Measurements from ENCODE around the gene DCAKD.

Gene DCAKD

DNA sequence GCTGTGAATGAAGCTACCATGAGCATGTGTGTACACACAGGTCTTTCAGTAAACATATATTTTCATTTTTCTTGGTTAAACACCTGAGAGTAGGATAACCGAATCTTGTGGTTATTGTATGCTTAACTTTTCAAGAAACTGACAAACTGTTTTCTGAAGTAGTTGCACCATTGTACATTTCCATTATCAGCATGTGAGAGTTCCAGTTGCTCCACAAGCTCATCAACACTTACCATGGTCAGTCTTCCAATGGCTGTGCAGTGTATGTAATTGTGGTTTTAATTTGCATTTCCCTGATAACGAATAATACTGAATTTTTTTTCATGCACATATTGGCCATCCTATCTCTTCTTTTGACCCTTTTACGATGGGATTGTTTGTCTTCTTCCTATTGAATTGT lies 52.0 kb downstream of the DCAKD start:
- DNase-seq (ENCODE audit: low read depth) = no peak

DNA sequence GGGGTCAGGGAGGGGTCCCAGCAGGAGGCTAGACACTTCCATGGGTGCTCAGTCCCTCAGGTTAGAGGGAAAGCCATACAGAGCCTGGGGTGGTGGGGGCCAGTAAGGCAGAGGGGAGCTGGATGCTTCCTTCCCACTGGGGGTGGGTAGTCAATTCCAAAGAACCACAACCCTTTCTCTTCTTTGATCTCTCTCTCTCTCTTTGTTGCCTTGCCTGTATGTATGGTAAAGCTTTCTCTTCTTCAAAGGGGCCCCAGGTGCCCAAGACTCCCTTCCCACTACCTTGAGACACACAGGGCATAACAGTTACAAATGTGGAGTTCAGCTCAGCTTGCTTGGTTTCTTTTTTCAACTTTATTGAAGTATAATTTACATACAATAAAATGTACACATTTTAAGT lies 52.8 kb downstream of the DCAKD start:
- no peak for DNase-seq (ENCODE audit: low read depth)

DNA sequence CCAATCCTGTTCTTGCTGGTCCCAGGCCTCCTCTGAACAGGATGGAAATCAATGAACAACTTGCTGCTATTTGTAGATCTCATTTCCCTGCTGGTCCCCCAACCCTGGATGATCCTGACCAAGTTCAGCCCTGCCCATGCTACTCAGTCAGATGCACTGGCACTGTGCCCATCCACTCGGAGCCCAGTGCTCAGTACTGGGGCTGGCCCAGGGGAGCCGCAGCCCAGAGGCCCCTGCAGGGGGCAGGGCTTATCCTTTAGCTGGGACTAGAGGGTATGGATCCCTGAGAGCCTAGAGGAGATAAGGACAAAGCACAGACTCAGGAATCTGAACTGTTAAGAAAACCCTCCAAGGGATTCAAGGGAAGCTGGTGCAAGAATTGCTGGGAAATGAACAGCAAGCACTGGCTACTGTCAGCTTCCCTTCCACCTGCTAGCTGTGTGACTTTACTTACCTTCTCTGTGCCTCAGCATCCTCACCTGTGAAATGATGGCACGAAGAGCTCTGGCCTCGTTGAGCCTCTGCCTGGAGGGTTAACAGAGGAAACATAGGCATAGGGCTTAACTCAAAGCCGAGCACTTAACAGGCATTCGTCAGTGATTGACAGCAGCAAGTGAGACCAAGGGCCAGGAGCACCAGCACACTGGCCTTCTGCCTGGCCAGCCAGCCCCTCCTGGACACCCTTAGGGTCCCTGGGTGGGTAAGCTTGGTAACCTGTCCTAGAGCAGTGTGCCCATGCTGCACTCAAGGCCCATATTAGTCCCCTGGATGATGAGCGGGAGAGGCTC lies 53.5 kb downstream of the DCAKD start:
- DNase-seq (ENCODE audit: low read depth) = no peak

- DNase-seq (ENCODE audit: low read depth) = no peak
These were observed 55.1 kb downstream of the DCAKD start for GRCh38 chr17:44996304-44996703.

DNA sequence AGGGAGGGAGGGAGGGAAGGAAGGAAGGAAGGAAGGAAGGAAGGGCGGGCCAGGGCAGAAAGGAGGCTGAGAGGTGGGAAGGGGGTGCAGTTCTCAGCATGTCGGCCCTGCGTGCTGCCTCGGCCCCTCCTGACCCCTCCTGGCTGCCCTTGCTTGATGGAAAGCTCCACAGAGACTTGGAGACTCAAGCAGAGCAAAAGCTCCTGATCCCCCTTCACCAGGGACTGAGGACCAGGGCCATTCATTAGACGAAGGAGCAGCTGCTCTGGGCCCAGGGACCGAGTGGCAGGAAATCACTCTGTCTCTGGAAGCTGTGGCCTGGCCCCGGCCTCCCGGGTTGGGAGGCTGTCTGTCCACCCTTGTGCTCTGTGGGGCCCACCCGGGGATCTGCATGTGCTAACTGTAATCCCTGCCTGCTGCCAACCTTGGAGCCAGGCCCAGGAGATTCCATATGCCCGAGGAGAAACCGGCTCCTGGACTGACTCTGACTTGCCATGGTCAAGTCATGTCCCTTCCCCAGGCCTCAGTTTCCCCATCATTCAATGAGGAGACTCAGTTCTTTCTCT lies 55.9 kb downstream of the DCAKD start:
- DNase-seq (ENCODE audit: low read depth) = no peak

- no peak for DNase-seq (ENCODE audit: low read depth)
These were observed 59.0 kb downstream of the DCAKD start for GRCh38 chr17:44992242-44992939.

- no peak for DNase-seq (ENCODE audit: low read depth)
These were observed 60.4 kb downstream of the DCAKD start for GRCh38 chr17:44990994-44991393.

DNA sequence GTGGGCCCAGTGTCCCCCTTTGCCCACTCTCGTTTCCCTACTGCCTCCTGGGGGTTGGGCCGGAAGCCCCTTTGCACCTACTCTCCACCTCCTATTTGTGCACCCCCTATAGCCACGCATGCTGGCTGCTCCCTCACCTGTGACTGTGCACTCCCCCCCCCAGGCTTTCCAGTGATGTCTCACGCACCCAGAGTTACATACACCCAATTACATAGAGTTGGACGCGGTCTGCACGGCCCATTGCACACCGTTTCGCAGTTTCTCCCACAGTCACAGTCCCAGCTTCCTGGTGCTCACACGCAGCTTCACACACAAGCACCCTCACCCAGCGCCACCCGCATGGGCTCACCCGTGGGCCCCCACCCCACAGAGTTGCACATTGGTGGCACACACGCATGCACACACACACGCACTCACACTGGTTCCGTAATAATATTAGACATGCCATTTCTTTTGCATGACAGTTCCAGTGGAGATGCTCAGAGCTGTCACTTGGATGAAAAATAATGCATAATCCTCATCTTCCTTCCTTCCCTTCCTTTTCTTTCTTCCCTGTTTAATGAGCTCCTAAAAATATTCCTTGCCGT lies 61.8 kb downstream of the DCAKD start:
- DNase-seq (ENCODE audit: low read depth) = no peak

GRCh38 chr17:44988044-44988942 lies 63.1 kb downstream of the DCAKD start:
- DNase-seq (ENCODE audit: low read depth) = no peak

GRCh38 chr17:44983563-44983962 lies 67.9 kb downstream of the DCAKD start:
- DNase-seq (ENCODE audit: low read depth) = no peak

DNA sequence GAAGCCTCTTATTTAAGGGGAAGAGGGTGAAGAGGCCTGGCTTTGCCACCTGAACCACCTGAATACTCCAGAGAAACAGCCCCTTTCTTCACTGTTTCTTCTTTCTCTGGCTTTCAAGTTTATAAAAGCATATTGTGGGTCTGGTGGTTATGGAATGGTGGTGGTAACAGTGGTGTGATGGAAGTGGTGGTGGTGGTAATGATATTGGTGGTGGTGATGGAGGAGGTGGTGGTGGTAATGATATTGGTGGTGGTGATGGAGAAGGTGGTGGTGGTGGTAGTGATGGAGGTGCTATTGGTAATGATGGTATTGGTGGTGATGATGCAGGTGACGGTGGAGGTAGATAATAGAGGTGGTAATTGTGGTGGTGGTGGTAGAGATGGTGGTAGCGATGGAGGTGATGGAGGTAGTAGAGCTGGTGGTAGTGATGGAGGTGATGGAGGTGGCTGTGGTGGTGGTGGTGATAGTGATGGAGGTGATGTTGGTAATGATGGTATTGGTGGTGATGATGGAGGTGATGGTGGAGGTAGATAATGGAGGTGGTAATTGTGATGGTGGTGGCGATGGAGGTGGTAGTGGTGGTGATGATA lies 69.2 kb downstream of the DCAKD start:
- DNase-seq (ENCODE audit: low read depth) = no peak

DNA sequence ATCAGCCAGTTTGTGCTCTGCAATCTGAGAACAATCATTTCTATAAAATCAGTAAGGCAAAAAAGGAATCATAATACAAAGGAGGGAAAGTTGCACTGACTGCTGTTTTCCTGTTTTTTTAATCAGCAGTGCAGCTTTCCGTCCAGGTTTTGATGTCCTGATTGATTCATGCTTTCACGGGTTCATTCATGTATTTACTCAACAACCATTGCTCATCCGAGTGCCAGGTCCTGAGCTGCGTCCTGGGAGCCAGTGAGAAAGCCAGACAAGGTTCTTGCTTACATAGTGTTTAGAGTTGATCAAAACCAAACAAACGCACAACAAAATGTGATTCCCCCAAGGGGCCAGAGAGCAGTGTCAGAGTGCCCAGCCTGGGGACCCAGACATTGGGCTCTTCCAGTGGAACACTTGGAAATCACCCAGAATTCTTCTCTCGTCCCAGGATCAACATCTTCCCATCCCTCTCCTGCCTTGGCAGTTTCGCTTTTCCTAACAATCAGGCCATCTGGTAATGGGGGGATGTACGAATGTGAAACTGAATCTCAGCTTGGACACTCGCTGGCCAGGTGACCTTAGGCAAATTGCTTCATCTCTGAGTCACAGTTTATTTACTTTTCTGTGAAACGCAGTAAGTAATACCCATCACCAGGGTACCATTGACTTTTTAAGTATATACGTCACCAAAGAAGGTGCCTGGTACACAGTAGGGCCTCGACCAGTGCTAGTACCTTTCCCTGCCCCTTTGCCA lies 70.0 kb downstream of the DCAKD start:
- DNase-seq (ENCODE audit: low read depth) = no peak

DNA sequence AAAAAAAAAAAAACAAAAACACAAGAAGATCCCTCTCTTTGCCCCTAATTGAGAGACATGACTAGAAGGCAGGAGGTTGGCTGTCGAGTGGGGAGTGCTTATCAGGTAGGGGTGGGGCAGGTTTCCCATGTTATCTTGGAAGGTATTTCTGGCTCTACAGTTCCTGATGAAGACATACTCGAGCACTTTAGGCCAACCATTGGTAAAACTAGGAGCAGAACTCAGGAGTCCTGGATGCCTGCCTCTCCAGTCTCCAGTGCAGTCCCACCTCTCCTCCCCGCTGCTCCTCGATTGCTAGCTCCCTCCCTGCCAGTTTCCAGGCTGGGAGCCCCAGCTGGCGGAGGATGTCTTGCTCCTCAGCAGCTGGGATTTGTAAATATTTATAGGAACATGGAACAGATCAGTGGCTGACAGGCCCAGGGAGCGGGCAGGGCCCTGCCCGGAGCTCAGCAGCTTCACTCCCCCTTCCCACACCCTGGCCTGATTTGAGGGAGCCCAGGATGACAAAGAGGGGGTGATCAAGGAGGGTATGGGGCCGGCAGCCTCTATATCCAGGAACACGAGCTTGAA lies 71.9 kb downstream of the DCAKD start:
- no peak for DNase-seq (ENCODE audit: low read depth)

GRCh38 chr17:44978807-44979206 lies 72.6 kb downstream of the DCAKD start:
- DNase-seq (ENCODE audit: low read depth) = no peak

DNA sequence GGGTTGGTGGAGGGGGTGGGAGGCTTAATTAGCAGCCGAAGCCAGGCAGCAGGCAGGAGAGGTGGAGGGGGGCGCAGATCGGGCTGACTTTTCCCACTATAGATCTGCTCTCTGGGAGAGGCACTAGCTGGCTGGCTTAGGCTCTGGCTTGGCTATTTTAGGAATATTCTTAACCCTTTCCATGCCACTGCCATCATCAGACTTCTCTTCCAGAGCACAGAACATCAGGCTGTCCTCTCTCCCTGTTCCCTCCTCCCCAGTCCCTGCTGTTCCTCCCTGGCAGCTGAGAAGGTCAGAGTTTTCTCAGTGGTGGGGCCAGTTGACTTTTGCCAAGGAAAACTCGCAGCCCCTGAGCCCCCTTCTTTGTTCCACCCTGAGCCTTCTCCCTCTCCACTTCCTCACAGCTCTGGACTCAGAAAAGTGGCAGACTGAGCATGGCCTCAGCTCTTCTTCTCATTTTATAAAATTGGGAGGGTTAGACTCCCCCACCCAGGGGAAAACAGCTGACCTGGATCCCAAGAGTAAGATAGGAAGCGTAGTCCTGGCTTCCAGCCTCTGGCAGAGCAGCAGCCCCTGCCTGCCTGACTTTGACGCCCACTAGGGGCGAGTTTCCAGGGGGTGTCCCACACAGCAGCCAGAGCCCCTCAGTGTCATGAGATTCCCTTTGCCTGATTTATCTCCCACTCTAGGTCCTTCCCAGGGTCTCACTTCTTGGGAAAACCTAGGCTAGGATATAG lies 73.5 kb downstream of the DCAKD start:
- no peak for DNase-seq (ENCODE audit: low read depth)

DNA sequence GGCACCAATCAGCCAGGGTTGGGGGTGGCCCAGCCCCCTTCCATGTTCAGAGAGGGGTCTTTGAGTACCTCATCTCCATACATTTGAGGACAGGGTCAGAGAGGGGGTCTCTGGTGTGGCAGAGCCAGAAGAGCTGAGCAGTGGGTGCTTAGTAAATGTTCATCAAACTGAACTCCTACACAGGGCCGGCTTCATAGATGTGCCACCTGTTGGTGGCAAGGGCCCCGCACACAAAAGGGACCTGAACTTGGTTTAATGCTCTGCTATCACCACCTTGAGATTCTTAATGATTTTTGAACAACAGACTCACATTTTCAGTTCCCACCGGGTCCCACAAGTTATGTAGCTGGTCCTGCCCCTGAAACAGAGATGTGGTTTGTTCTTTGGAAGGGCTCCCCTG lies 74.4 kb downstream of the DCAKD start:
- no peak for DNase-seq (ENCODE audit: low read depth)

- DNase-seq (ENCODE audit: low read depth) = no peak
These were observed 75.2 kb downstream of the DCAKD start for GRCh38 chr17:44976206-44976605.
